IMR-90 (cell line): ENCODE results near the gene CDH13. TPM values are rescaled to one million over a fixed set of nuclear protein-coding genes. Genes with fewer than 3 reads are reported as not detected.

Experiments used
- ATAC-seq: fragments of 200-7000 bp; cut with Tn5 transposase; 2 replicates; pipeline ENCODE4 v1.9.1; 2020; ENCODE audit warnings: low read depth, mild to moderate bottlenecking, moderate library complexity
- BruUV-seq: library from RNA; stranded (reverse); fragments of 400-500 nt; replicated peaks from 2 replicates; lab custom pipeline; 2021; lab: Mats Ljungman, UMichigan
- CTCF ChIA-PET: fragments of 300-600 bp; formaldehyde crosslinking; extraction: SDS; loops from one replicate; lab custom pipeline; 2021; ENCODE audit warnings: antibody characterized with exemption; lab: Yijun Ruan, JAX
- POLR2A ChIA-PET: fragments of 300-600 bp; sonication (Branson Sonifier 250); formaldehyde crosslinking; loops from one replicate; lab custom pipeline; 2022; ENCODE audit warnings: antibody characterized with exemption; ENCODE audit not compliant: unreplicated experiment; lab: Charles Lee
- DNase-seq: peaks from one replicate; pipeline ENCODE4 v3.0.0; 2013
- H2AFZ ChIP-seq: replicated peaks from 2 replicates; pipeline ENCODE3; 2013; ENCODE audit warnings: low read length, mild to moderate bottlenecking; ENCODE audit not compliant: poor library complexity
- H2AK5ac ChIP-seq: 2 replicates; pipeline ENCODE4 v1.6.1; 2013; ENCODE audit warnings: low read depth, low read length, inconsistent platforms
- H2AK9ac ChIP-seq: replicated peaks from 2 replicates; pipeline ENCODE3; 2013; ENCODE audit warnings: mild to moderate bottlenecking, low read depth, low read length, moderate library complexity; ENCODE audit not compliant: poor library complexity
- H2BK120ac ChIP-seq: 2 replicates; pipeline ENCODE4 v1.6.1; 2013; ENCODE audit warnings: low read depth, low read length, inconsistent platforms
- H2BK15ac ChIP-seq: 3 replicates; pipeline ENCODE4 v1.6.1; 2013; ENCODE audit warnings: low read depth, low read length, inconsistent platforms
- H2BK20ac ChIP-seq: 2 replicates; pipeline ENCODE4 v1.6.1; 2013; ENCODE audit warnings: low read depth, mild to moderate bottlenecking, inconsistent platforms, low read length, moderate library complexity
- H2BK5ac ChIP-seq: 2 replicates; pipeline ENCODE4 v1.6.1; 2013; ENCODE audit warnings: mild to moderate bottlenecking, low read depth, low read length, inconsistent platforms; ENCODE audit not compliant: poor library complexity, severe bottlenecking
- H3K14ac ChIP-seq: replicated peaks from 2 replicates; pipeline ENCODE4 v1.6.1; 2013; ENCODE audit warnings: low read depth, low read length, inconsistent platforms
- H3K18ac ChIP-seq: 2 replicates; pipeline ENCODE4 v1.6.1; 2013; ENCODE audit warnings: low read depth, low read length, control low read depth
- H3K23ac ChIP-seq: 2 replicates; pipeline ENCODE4 v1.6.1; 2013; ENCODE audit warnings: low read depth, low read length, inconsistent platforms
- H3K27ac ChIP-seq: 2 replicates; pipeline ENCODE4 v1.5.1; 2013; ENCODE audit warnings: mild to moderate bottlenecking, control low read depth, low read length; ENCODE audit not compliant: insufficient read depth
- H3K27me3 ChIP-seq: 2 replicates; pipeline ENCODE4 v1.6.1; 2013; ENCODE audit warnings: low read length; ENCODE audit not compliant: control insufficient read depth, insufficient read depth
- H3K36me3 ChIP-seq: 2 replicates; pipeline ENCODE4 v1.6.1; 2013; ENCODE audit warnings: low read length, mixed read lengths; ENCODE audit not compliant: control insufficient read depth, insufficient read depth
- H3K4ac ChIP-seq: 2 replicates; pipeline ENCODE4 v1.6.1; 2013; ENCODE audit warnings: low read depth, low read length, inconsistent platforms
- H3K4me1 ChIP-seq: 2 replicates; pipeline ENCODE4 v1.6.1; 2013; ENCODE audit warnings: low read length, mixed read lengths; ENCODE audit not compliant: control insufficient read depth, insufficient read depth
- H3K4me2 ChIP-seq: 2 replicates; pipeline ENCODE4 v1.6.1; 2013; ENCODE audit warnings: low read depth, mild to moderate bottlenecking, control low read depth, low read length, moderate library complexity
- H3K4me3 ChIP-seq: 2 replicates; pipeline ENCODE4 v1.5.1; 2013; ENCODE audit warnings: low read depth, mild to moderate bottlenecking, control low read depth, low read length, moderate library complexity; ENCODE audit not compliant: insufficient read depth
- H3K56ac ChIP-seq: 2 replicates; pipeline ENCODE4 v1.6.1; 2013; ENCODE audit warnings: low read length, inconsistent platforms; ENCODE audit not compliant: insufficient read depth; ENCODE audit errors: extremely low read depth
- H3K79me1 ChIP-seq, 2 experiments: 2 replicates each; pipeline ENCODE4 v1.6.1; 2013; ENCODE audit warnings: low read length in 2 of 2, inconsistent platforms in 1 of 2, low read depth in 1 of 2
- H3K9ac ChIP-seq: 2 replicates; pipeline ENCODE4 v1.6.1; 2013; ENCODE audit warnings: low read depth, low read length, control low read depth
- H3K9me1 ChIP-seq: 2 replicates; pipeline ENCODE4 v1.6.1; 2013; ENCODE audit warnings: low read length, inconsistent platforms; ENCODE audit not compliant: insufficient read depth
- H3K9me3 ChIP-seq: 2 replicates; pipeline ENCODE4 v1.6.1; 2013; ENCODE audit warnings: low read length; ENCODE audit not compliant: control insufficient read depth, insufficient read depth
- H4K20me1 ChIP-seq: 2 replicates; pipeline ENCODE4 v1.6.1; 2013; ENCODE audit warnings: low read length, inconsistent platforms; ENCODE audit not compliant: insufficient read depth
- H4K5ac ChIP-seq: 2 replicates; pipeline ENCODE4 v1.6.1; 2013; ENCODE audit warnings: mild to moderate bottlenecking, low read depth, low read length, control low read depth
- H4K8ac ChIP-seq, 2 experiments: 2 replicates each; pipeline ENCODE4 v1.6.1; 2013; ENCODE audit warnings: low read depth in 2 of 2, low read length in 2 of 2, control low read depth in 1 of 2, inconsistent platforms in 1 of 2
- H4K91ac ChIP-seq: 2 replicates; pipeline ENCODE4 v1.6.1; 2013; ENCODE audit warnings: low read depth, low read length, inconsistent platforms; ENCODE audit not compliant: insufficient read depth
- CEBPB ChIP-seq: IDR thresholded peaks from 2 replicates; pipeline ENCODE4 v1.6.1; 2012; ENCODE audit warnings: low read depth, low read length, improper control_type of control experiment
- FOS ChIP-seq: fragments of 150-350 bp; IDR thresholded peaks from 2 replicates; pipeline ENCODE4 v1.6.1; 2016; ENCODE audit warnings: low read depth, low read length
- MAZ ChIP-seq: IDR thresholded peaks from 2 replicates; pipeline ENCODE4 v1.6.1; 2012; ENCODE audit warnings: low read depth, mild to moderate bottlenecking, low read length, improper control_type of control experiment, moderate library complexity, borderline replicate concordance
- POLR2A ChIP-seq: IDR thresholded peaks from 2 replicates; pipeline ENCODE4 v1.6.1; 2012; ENCODE audit warnings: mild to moderate bottlenecking, low read depth, low read length
- SMC3 ChIP-seq: fragments of 150-350 bp; IDR thresholded peaks from 2 replicates; pipeline ENCODE4 v1.6.1; 2016; ENCODE audit warnings: low read depth, mild to moderate bottlenecking, antibody characterized with exemption, low read length, moderate library complexity
- WGBS, 2 experiments: methylation state at CpG; one replicate each; pipeline versions ENCODE4 v1.1.5 to v1.1.7; 2013; ENCODE audit warnings: missing lambda C conversion rate in 2 of 2; ENCODE audit not compliant: insufficient read length in 1 of 2; ENCODE audit errors: extremely low coverage in 2 of 2; 5-methylcytosine and 5-hydroxymethylcytosine counted together
- dilution Hi-C: fragments of 300-500 bp; cut with HindIII; formaldehyde crosslinking; loops from one replicate; pipeline ENCODE4 v1.14.3; 2018; ENCODE audit warnings: low sequenced_read_pairs; ENCODE audit not compliant: unreplicated experiment
- in situ Hi-C: fragments of 300-500 bp; cut with MboI; formaldehyde crosslinking; loops from 3 replicates; pipeline ENCODE4 v1.14.3; 2019; ENCODE audit warnings: low sequenced_read_pairs, inconsistent platforms, mixed read lengths
- intact Hi-C: fragments of 100-400 bp; cut with micrococcal nuclease; formaldehyde crosslinking; loops from 2 replicates; pipeline ENCODE4 v1.10.0; 2022
- polyA plus RNA-seq, 3 experiments: library from polyadenylated mRNA; depleted of rRNA; stranded (reverse); fragments of >200 nt; gene quantifications; 2 replicates each; pipeline ENCODE4 v1.2.3, GENCODE V29; 2012; ENCODE audit warnings: low replicate concordance in 1 of 3
- total RNA-seq: library from RNA; depleted of rRNA; stranded (reverse); fragments of >200 nt; gene quantifications from 2 replicates; pipeline ENCODE4 v1.2.3, GENCODE V29; 2012
- TF ChIP-seq, protein P1 (sequence below): fragments of 150-350 bp; IDR thresholded peaks from 2 replicates; pipeline ENCODE4 v1.6.1; 2017; ENCODE audit warnings: mild to moderate bottlenecking, antibody characterized with exemption, low read length, low read depth
- TF ChIP-seq, protein P2 (sequence below): fragments of 150-350 bp; IDR thresholded peaks from 2 replicates; pipeline ENCODE4 v1.6.1; 2016; ENCODE audit warnings: low read depth, mild to moderate bottlenecking, low read length, moderate library complexity, borderline replicate concordance

Gene CDH13
- total and polyA plus RNA-seq, 2 of the 4 experiments (the other 2 are of a cell fraction) = 61.6 to 74.7 TPM

DNA sequence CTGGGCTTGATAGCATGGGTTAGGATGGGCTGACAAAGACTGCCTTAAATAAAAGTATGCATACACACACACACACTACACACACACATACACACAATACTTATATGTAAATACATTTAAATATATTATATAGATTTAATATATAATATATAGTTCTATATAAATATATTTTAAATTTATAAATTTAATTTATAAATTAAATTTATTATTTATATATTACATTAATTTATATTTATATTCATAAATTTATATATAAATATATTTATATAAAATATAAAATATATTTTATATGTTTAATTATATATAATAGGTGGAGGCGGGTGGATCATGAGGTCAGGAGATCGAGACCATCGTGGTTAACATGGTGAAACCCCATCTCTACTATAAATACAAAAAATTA lies 83.2 kb downstream of the CDH13 start:
- no peak overlapping the region for H3K14ac ChIP-seq
- H3K9me3 ChIP-seq = no peaks in the 10 kb centered on the region
- no peaks in the 10 kb centered on the region for H3K27me3 ChIP-seq
- H2BK15ac ChIP-seq = no peak overlapping the region
- TF ChIP-seq, protein P1, sequence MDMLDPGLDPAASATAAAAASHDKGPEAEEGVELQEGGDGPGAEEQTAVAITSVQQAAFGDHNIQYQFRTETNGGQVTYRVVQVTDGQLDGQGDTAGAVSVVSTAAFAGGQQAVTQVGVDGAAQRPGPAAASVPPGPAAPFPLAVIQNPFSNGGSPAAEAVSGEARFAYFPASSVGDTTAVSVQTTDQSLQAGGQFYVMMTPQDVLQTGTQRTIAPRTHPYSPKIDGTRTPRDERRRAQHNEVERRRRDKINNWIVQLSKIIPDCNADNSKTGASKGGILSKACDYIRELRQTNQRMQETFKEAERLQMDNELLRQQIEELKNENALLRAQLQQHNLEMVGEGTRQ = no peak
- no peak for TF ChIP-seq MAZ
- no peak for TF ChIP-seq CEBPB
- TF ChIP-seq SMC3 = no peak
- TF ChIP-seq POLR2A = no peak
- TF ChIP-seq FOS = no peak
- TF ChIP-seq, protein P2, sequence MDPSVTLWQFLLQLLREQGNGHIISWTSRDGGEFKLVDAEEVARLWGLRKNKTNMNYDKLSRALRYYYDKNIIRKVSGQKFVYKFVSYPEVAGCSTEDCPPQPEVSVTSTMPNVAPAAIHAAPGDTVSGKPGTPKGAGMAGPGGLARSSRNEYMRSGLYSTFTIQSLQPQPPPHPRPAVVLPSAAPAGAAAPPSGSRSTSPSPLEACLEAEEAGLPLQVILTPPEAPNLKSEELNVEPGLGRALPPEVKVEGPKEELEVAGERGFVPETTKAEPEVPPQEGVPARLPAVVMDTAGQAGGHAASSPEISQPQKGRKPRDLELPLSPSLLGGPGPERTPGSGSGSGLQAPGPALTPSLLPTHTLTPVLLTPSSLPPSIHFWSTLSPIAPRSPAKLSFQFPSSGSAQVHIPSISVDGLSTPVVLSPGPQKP = no peak
- H3K18ac ChIP-seq = no peak overlapping the region
- ATAC-seq = no peak
- H3K56ac ChIP-seq = no peak overlapping the region
- no peak overlapping the region for H3K4me2 ChIP-seq
- H3K4me3 ChIP-seq = no peak overlapping the region
- H2BK5ac ChIP-seq = no peak overlapping the region
- dilution Hi-C loops = no loop called here
- DNase-seq = no peak
- no peak overlapping the region for H2AFZ ChIP-seq
- H2BK120ac ChIP-seq = no peak overlapping the region
- H3K4me1 ChIP-seq = no peaks in the 10 kb centered on the region
- ChIA-PET CTCF (no interaction called here), POLR2A (no interaction called here)
- H3K36me3 ChIP-seq = no peaks in the 10 kb centered on the region
- no TSS peak for BruUV-seq
- WGBS, 2 experiments = no CpG with 5 or more reads among the region's 3 CpGs
- in situ Hi-C loops = no loop called here
- H2AK9ac ChIP-seq = no peak overlapping the region
- peaks cover 3 to 26% of the 10 kb centered on the region in 2 experiments; a peak in 2 of 4 replicates for H3K79me1 ChIP-seq
- H3K9me1 ChIP-seq = no peaks in the 10 kb centered on the region; the same call in 1 of the 2 replicates
- no peak overlapping the region for H3K23ac ChIP-seq
- no peak overlapping the region for H3K4ac ChIP-seq
- intact Hi-C loops = no loop called here
- H4K5ac ChIP-seq = no peak overlapping the region
- H2BK20ac ChIP-seq = no peak overlapping the region
- no peak overlapping the region for H3K27ac ChIP-seq
- no peak overlapping the region for H2AK5ac ChIP-seq
- no peaks in the 10 kb centered on the region; the same call in none of the 2 replicates for H4K20me1 ChIP-seq
- no peak overlapping the region for H4K91ac ChIP-seq
- H4K8ac ChIP-seq = no peak overlapping the region
- H3K9ac ChIP-seq = no peak overlapping the region
